Neural crest cell (in vitro differentiated cells): ENCODE data around the gene MFSD2B. TPM values are rescaled to one million over a fixed set of nuclear protein-coding genes. Genes with fewer than 3 reads are reported as not detected.
A peak's percentile ranks its signal among the peaks of the same experiment; 100 is the strongest.

Source experiments
- DNase-seq: peaks from one replicate; pipeline ENCODE4 v3.0.0; 2021; ENCODE audit warnings: low read depth, mixed read lengths, low spot score
- H3K27ac Mint-ChIP-seq: one replicate; pipeline ENCODE4 v1.8.0; 2021; ENCODE audit warnings: mild to moderate bottlenecking, mixed read lengths; ENCODE audit not compliant: unreplicated experiment
- H3K27me3 Mint-ChIP-seq: 2 replicates; pipeline ENCODE4 v1.8.0; 2021; ENCODE audit warnings: low read depth, mild to moderate bottlenecking, mixed read lengths
- H3K36me3 Mint-ChIP-seq: 2 replicates; pipeline ENCODE4 v1.8.0; 2021; ENCODE audit warnings: low read depth, mild to moderate bottlenecking, mixed read lengths
- H3K4me1 Mint-ChIP-seq: 2 replicates; pipeline ENCODE4 v1.8.0; 2021; ENCODE audit warnings: mixed read lengths
- H3K4me3 Mint-ChIP-seq: one replicate; pipeline ENCODE4 v1.8.0; 2021; ENCODE audit warnings: mild to moderate bottlenecking, mixed read lengths
- H3K9me3 Mint-ChIP-seq: 2 replicates; pipeline ENCODE4 v1.8.0; 2021; ENCODE audit warnings: mixed read lengths
- CTCF ChIP-seq: fragments of 200-600 bp; sonication (generic); conservative IDR thresholded peaks from 2 replicates; pipeline ENCODE4 v1.5.0; 2021; ENCODE audit warnings: antibody characterized with exemption, mild to moderate bottlenecking
- total RNA-seq: library from RNA; stranded (reverse); gene quantifications from 2 replicates; pipeline ENCODE4 v1.2.1, GENCODE V29; 2021

The MFSD2B gene
- total RNA-seq, 1 donor from 2014 or later: 0.47 TPM

- Mint-ChIP-seq H3K4me3 (peak overlapping the region; percentile 71), H3K27me3 (no peaks in the 10 kb centered on the region), H3K4me1 (peaks cover 26% of the 10 kb centered on the region), H3K36me3 (no peaks in the 10 kb centered on the region), H3K9me3 (no peaks in the 10 kb centered on the region), H3K27ac (no peak overlapping the region)
- no peak for TF ChIP-seq CTCF
- no peak for DNase-seq
These were observed 35.9 kb downstream of the MFSD2B start for GRCh38 chr2:24045511-24046508.

GRCh38 chr2:24046599-24046929 lies 36.7 kb downstream of the MFSD2B start:
- Mint-ChIP-seq H3K27me3 (no peaks in the 10 kb centered on the region), H3K4me3 (no peak overlapping the region), H3K4me1 (peaks cover 26% of the 10 kb centered on the region), H3K9me3 (no peaks in the 10 kb centered on the region), H3K27ac (no peak overlapping the region), H3K36me3 (no peaks in the 10 kb centered on the region)
- TF ChIP-seq CTCF: no peak
- no peak for DNase-seq

GRCh38 chr2:24046930-24047702 lies 37.2 kb downstream of the MFSD2B start, which contains the start of gene WDCP:
Gene WDCP (minus strand): TSS chr2:24047391. CDS start chr2:24039494, 7,897 bp downstream.
- TF ChIP-seq CTCF: no peak
- no peaks in the 10 kb centered on the region for H3K36me3 Mint-ChIP-seq
- H3K4me3 Mint-ChIP-seq: no peak within 1 kb of the TSS
- H3K4me1 Mint-ChIP-seq: peaks cover 26% of the 10 kb centered on the region
- H3K27ac Mint-ChIP-seq: peak within 1 kb of the TSS; percentile 96
- no peaks in the 10 kb centered on the region for H3K27me3 Mint-ChIP-seq
- no peaks in the 10 kb centered on the region for H3K9me3 Mint-ChIP-seq
- peak; percentile 78 for DNase-seq

- no peak for TF ChIP-seq CTCF
- DNase-seq: no peak
- Mint-ChIP-seq H3K27ac (no peak overlapping the region), H3K36me3 (no peaks in the 10 kb centered on the region), H3K4me3 (no peak overlapping the region), H3K4me1 (peaks cover 26% of the 10 kb centered on the region), H3K9me3 (no peaks in the 10 kb centered on the region), H3K27me3 (no peaks in the 10 kb centered on the region)
These were observed 37.8 kb downstream of the MFSD2B start for GRCh38 chr2:24047703-24048033.

- H3K9me3 Mint-ChIP-seq: no peaks in the 10 kb centered on the region
- no peaks in the 10 kb centered on the region for H3K27me3 Mint-ChIP-seq
- DNase-seq: no peak
- H3K27ac Mint-ChIP-seq: no peak overlapping the region
- TF ChIP-seq CTCF: no peak
- H3K4me1 Mint-ChIP-seq: peaks cover 26% of the 10 kb centered on the region
- no peak overlapping the region for H3K4me3 Mint-ChIP-seq
- no peaks in the 10 kb centered on the region for H3K36me3 Mint-ChIP-seq
These were observed 39.0 kb downstream of the MFSD2B start for GRCh38 chr2:24048769-24049484.
